IPS-20b (cell line): Measurements from ENCODE around the gene CENPU.

Experiments used
- H3K27ac ChIP-seq: one replicate; pipeline ENCODE4 v1.5.1; 2013; ENCODE audit warnings: low read length
- H3K27me3 ChIP-seq: 2 replicates; pipeline ENCODE4 v1.6.1; 2013; ENCODE audit warnings: mild to moderate bottlenecking, low read length, inconsistent platforms; ENCODE audit not compliant: insufficient read depth
- H3K36me3 ChIP-seq: 2 replicates; pipeline ENCODE4 v1.6.1; 2013; ENCODE audit warnings: low read depth, mild to moderate bottlenecking, inconsistent platforms, low read length, moderate library complexity; ENCODE audit not compliant: insufficient read depth
- H3K4me1 ChIP-seq: 2 replicates; pipeline ENCODE4 v1.6.1; 2013; ENCODE audit warnings: mild to moderate bottlenecking, control low read depth, inconsistent platforms, low read length, moderate library complexity; ENCODE audit not compliant: insufficient read depth
- H3K4me3 ChIP-seq: 2 replicates; pipeline ENCODE4 v1.5.1; 2013; ENCODE audit warnings: mild to moderate bottlenecking, low read length, inconsistent platforms
- H3K9ac ChIP-seq: 2 replicates; pipeline ENCODE4 v1.6.1; 2013; ENCODE audit warnings: low read depth, mild to moderate bottlenecking, inconsistent platforms, low read length, moderate library complexity
- H3K9me3 ChIP-seq: 2 replicates; pipeline ENCODE4 v1.6.1; 2013; ENCODE audit warnings: mild to moderate bottlenecking, low read depth, low read length, inconsistent platforms; ENCODE audit not compliant: insufficient read depth

CENPU gene

DNA sequence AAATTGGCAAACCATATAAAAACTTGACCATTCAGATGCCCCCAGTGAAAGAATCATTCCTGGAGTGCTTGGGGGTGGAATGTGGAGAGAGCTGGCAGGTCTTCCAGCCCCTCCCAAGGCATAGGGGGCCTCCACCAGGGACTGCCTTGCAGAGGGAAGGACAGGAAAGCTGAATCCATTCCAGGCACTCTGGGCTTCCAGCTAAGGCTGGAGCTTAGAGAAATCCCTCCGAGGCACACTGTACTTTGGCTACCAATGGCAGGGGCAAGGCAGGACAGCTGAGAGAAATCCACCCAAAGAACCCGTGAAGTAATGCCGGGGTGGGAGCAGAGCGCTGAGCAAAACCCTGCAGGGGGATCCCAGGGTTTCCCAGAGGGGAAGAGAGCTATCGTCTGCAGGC, 4.0 kb downstream of the CENPU start:
- Histone ChIP-seq H3K27ac (no peak overlapping the region), H3K4me3 (no peak overlapping the region), H3K36me3 (peaks cover 75% of the 10 kb centered on the region), H3K4me1 (peaks cover 11% of the 10 kb centered on the region; the same call in 1 of the 2 replicates), H3K9me3 (no peaks in the 10 kb centered on the region), H3K27me3 (no peaks in the 10 kb centered on the region), H3K9ac (no peak overlapping the region)

DNA sequence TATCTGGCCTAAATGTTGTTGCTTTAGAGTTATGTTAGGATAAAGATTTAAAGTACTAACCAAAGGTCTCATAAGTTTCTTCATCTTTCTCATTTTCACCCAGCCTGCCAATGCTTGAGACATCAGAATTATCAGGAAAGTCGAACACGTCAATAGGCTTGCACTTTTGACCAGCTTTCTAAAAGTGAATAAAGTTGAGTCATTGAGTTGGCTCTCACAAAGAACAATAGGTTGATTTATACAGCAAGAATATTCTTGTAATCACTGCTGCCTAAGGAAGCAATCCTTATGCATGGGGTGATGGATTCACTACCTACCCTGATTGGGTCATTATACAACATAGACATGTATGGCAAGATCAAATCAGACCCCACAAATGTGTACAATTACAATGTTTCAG, 5.0 kb downstream of the CENPU start:
- Histone ChIP-seq H3K4me3 (no peak overlapping the region), H3K27me3 (no peaks in the 10 kb centered on the region), H3K9me3 (no peaks in the 10 kb centered on the region), H3K4me1 (0 out of 2 replicates have a peak, but pooled peaks cover 5% of the 10 kb centered on the region), H3K27ac (no peak overlapping the region), H3K9ac (no peak overlapping the region), H3K36me3 (peaks cover 86% of the 10 kb centered on the region)

DNA sequence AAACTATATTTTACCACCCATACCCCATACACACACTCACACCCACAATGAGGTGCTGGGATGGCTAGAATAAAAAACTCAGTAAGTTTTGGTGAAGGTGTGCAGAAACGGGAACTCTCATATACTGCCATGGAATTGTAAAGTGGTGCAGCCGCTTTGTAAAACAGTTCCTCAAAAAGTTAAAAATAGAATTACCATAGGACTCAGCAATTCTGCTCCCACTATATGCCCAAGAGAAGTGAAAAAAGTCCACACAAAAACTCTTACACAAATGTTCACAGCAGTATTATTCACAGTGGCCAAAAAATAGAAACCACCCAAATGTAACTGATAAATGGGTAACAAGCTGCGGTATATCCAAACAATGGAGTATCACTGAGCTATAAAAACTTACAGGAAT, 6.5 kb downstream of the CENPU start:
- Histone ChIP-seq H3K9ac (no peak overlapping the region), H3K27me3 (no peaks in the 10 kb centered on the region), H3K4me1 (0 out of 2 replicates have a peak, but pooled peaks cover 5% of the 10 kb centered on the region), H3K27ac (no peak overlapping the region), H3K9me3 (no peaks in the 10 kb centered on the region), H3K36me3 (peaks cover 98% of the 10 kb centered on the region), H3K4me3 (no peak overlapping the region)

DNA sequence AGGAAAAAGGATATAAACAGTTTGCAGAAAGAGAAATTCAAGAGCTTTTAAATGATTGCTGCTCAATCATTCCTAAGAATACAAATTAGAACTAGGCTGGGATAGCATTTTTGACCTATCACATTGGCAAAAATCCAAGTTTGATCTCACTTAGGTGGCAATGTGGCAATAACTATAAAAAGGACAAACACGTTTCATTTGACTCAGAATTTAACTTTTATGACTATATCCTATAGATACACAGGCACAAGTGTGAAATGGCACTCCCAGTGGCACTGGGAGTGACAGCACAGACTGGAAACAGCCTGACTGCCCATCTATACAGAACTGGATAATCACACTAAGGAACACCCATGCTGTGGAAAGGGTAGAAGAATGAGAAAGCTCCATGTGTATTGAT, 11.1 kb downstream of the CENPU start:
- Histone ChIP-seq H3K27me3 (no peaks in the 10 kb centered on the region), H3K4me1 (no peaks in the 10 kb centered on the region), H3K4me3 (no peak overlapping the region), H3K27ac (no peak overlapping the region), H3K36me3 (peaks cover 98% of the 10 kb centered on the region), H3K9me3 (no peaks in the 10 kb centered on the region), H3K9ac (no peak overlapping the region)

DNA sequence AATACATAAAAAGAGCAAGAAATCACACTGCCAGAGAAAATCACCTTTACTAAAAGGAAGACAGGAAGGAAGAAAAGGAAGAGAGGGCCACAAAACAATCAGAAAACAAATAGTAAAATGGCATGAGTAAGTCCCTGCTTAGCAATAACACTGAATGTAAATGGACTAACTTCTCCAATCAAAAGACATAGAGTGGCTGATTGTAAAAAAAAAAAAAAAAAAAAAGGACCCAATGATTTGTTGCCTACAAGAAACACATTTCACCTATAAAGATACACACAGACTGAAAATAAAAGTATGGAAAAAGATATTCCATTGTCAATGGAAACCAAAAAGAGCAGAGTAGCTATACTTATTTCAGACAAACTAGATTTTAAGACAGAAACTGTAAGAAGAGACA, 12.6 kb downstream of the CENPU start:
- no peak overlapping the region for H3K4me3 ChIP-seq
- H3K9me3 ChIP-seq = no peaks in the 10 kb centered on the region
- H3K9ac ChIP-seq = no peak overlapping the region
- no peaks in the 10 kb centered on the region for H3K4me1 ChIP-seq
- H3K36me3 ChIP-seq = peaks cover 98% of the 10 kb centered on the region
- H3K27ac ChIP-seq = no peak overlapping the region
- no peaks in the 10 kb centered on the region for H3K27me3 ChIP-seq

DNA sequence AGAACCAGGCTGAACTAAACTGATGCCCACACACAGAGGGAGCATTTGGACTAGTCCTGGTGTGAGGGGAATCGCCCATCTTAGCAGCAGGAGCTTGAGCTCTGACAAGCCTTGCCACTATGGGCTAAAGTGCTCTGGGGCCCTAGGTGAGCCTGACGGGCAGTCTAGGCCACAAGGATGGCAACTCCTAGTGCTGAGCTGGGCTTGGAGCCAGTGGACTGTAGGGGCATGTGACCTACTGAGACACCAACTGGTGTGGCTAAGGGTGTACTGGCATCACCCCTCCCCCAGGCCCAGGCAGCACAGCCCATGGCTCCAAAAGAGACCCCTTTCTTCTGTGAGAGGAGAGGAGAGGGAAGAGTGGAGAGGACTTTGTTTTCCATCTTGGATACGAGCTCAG, 14.5 kb downstream of the CENPU start:
- Histone ChIP-seq H3K36me3 (peaks cover 98% of the 10 kb centered on the region), H3K27ac (no peak overlapping the region), H3K4me3 (no peak overlapping the region), H3K9me3 (no peaks in the 10 kb centered on the region), H3K9ac (no peak overlapping the region), H3K4me1 (no peaks in the 10 kb centered on the region), H3K27me3 (no peaks in the 10 kb centered on the region)

DNA sequence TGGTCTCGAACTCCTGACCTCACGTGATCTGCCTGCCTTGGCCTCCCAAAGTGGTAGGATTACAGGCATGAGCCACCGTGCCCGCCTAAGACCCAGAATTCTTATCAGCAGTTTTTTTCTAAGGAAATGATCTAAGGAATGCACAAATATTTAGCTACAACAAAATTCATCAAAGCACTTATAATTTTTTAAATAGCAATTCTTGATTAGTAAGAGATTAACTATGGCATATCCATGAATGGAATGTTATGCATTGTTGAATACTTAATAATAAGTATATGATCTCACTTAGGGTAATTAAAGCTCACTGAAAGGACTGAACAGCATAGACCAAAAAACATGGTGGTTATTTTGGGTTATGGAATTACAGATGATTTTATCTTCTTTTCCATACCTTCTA, 18.4 kb downstream of the CENPU start:
- Histone ChIP-seq H3K9me3 (no peaks in the 10 kb centered on the region), H3K27me3 (no peaks in the 10 kb centered on the region), H3K4me3 (no peak overlapping the region), H3K4me1 (no peaks in the 10 kb centered on the region), H3K27ac (no peak overlapping the region), H3K9ac (no peak overlapping the region), H3K36me3 (peaks cover 99% of the 10 kb centered on the region)

DNA sequence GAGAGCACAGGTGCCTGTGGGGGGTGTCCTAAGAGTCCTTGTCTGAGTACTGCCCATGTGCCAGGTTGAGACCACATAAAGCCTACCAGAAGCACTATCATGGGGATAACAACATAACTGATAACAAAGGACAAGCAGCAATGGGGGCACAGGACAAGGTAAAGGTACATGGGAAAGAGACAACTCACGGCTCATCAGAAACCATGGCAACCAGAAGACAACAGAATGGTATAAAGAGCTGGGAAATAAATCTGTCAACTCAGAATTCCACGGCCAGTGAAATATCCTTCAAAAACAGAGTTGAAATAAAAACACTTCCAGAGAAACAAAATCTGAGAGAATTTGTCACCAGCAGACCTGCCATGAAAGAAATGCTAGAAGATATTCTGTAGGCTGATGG, 20.0 kb downstream of the CENPU start:
- Histone ChIP-seq H3K9ac (no peak overlapping the region), H3K36me3 (peaks cover 98% of the 10 kb centered on the region), H3K9me3 (no peaks in the 10 kb centered on the region), H3K4me3 (no peak overlapping the region), H3K4me1 (no peaks in the 10 kb centered on the region), H3K27ac (no peak overlapping the region), H3K27me3 (no peaks in the 10 kb centered on the region)

DNA sequence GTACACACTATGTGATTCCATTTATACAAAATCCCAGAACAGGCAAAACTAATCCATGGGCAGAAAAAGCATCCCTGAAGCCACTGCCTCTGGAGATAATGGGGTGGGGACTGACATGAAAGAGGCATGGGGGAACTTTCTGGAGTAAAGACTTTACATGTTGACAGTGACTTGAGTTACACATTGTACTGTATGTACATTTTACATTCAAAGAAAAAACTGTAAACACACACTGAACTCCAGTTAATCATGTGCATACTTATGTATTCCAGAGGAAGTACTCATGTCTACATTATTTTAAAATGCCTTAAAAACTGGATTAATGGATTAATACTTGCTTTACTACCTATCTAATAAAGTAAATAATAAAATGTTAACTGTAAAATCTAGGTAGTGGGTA, 21.6 kb downstream of the CENPU start:
- Histone ChIP-seq H3K4me1 (no peaks in the 10 kb centered on the region), H3K27ac (no peak overlapping the region), H3K9ac (no peak overlapping the region), H3K4me3 (no peak overlapping the region), H3K36me3 (peaks cover 97% of the 10 kb centered on the region), H3K9me3 (no peaks in the 10 kb centered on the region), H3K27me3 (no peaks in the 10 kb centered on the region)

DNA sequence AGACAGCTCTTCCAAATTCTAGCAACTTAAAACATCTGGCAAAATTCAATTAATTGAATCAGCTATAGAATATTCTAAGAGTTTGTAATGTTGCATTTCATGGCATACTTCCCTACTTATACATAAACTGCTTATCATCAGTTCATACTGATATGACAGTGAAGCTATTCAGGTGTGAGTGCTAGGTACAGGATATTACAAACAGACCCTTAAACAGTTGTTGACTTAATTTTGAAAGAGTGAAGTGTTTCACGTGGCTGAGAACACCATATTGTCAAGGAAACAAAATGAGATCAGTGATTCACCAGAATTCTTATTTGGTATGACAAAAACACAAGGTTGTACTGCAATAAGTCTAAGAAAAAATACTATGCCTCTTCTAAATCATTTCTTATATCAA, 27.4 kb downstream of the CENPU start:
- Histone ChIP-seq H3K4me3 (no peak overlapping the region), H3K27me3 (no peaks in the 10 kb centered on the region), H3K9ac (no peak overlapping the region), H3K9me3 (no peaks in the 10 kb centered on the region), H3K4me1 (no peaks in the 10 kb centered on the region), H3K27ac (no peak overlapping the region), H3K36me3 (peaks cover 95% of the 10 kb centered on the region)

DNA sequence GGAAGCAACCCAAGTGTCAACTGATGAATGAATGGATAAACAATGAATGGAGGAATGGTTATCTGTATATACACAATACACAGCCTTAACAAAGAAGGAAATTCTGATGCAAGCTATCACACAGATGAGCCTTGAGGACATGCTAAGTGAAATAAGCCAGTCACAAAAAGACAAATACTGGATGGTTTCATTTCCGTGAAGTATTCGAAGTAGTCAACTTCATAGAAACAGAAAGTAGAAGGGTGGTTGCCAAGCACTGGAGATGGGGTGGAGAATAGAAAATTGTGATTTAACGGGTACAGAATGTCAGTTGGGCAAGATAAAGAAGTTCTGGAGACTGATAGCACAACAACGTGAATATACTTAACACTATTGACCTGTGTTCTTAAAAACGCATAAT, 28.2 kb downstream of the CENPU start:
- Histone ChIP-seq H3K36me3 (peaks cover 95% of the 10 kb centered on the region), H3K4me3 (no peak overlapping the region), H3K9me3 (no peaks in the 10 kb centered on the region), H3K27me3 (no peaks in the 10 kb centered on the region), H3K27ac (no peak overlapping the region), H3K9ac (no peak overlapping the region), H3K4me1 (no peaks in the 10 kb centered on the region)

DNA sequence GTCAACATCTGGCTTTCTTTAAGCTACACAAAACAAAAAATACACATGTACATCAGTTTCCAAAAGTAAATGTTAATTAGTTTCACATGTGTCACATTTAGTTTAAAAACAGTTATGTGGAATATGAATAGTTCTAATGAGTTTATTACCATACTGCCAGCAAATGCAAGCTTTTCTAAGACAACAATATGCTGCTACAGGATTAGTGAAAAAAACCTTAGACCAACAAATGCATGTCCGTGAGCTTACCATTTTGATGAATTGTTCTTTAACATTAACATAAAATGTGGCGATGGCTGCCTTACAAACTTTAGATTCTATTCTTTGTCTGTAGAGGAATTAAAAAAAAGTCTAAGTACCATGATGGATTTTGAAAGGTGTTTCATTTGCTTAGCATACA, 31.8 kb downstream of the CENPU start:
- H3K4me1 ChIP-seq = no peaks in the 10 kb centered on the region
- H3K36me3 ChIP-seq = peaks cover 91% of the 10 kb centered on the region
- H3K4me3 ChIP-seq = no peak overlapping the region

DNA sequence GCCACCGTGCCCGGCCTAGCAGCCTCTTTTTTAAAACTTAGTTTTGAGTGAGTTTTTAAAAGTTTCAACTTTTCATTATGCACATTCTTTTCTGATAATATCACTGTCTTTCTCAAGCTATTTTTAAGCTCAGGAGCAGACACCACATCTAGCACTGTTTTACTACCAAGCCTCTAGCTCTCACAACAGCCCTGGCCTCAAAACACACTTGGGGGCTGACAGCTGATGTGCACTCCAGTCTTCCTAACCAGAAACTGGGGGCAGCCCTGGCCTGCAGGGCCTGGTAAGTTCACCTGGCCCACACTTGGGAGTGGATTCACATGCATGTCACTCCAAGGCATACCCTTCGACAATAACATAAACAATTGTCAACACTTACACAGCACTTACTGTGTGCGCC, 34.0 kb downstream of the CENPU start:
- no peaks in the 10 kb centered on the region for H3K4me1 ChIP-seq
- no peak overlapping the region for H3K27ac ChIP-seq
- no peak overlapping the region for H3K9ac ChIP-seq
- no peaks in the 10 kb centered on the region for H3K9me3 ChIP-seq
- no peaks in the 10 kb centered on the region for H3K27me3 ChIP-seq
- H3K4me3 ChIP-seq = no peak overlapping the region
- H3K36me3 ChIP-seq = peaks cover 93% of the 10 kb centered on the region

More for the DNA sequence above, 31.8 kb downstream of the CENPU start:
- Histone ChIP-seq H3K9me3 (no peaks in the 10 kb centered on the region), H3K27me3 (no peaks in the 10 kb centered on the region), H3K27ac (no peak overlapping the region), H3K9ac (no peak overlapping the region)
